SK-N-SH treated with all-trans-retinoic acid at 6 μM for 48 hours (cell line): ENCODE results near the gene AGAP1.
A peak's percentile ranks its signal among the peaks of the same experiment; 100 is the strongest.

Experiments used
- ATAC-seq: fragments of 200-7000 bp; cut with Tn5 transposase; 3 replicates; pipeline ENCODE4 v1.9.1; 2020; ENCODE audit warnings: mild to moderate bottlenecking, moderate library complexity
- BACH2 ChIP-seq: fragments of 250-450 bp; sonication (Bioruptor Pico); IDR thresholded peaks from 2 replicates; pipeline ENCODE4 v1.9.0; 2021; ENCODE audit warnings: mild to moderate bottlenecking, borderline replicate concordance
- CREB5 ChIP-seq: fragments of 250-450 bp; sonication (Bioruptor Pico); IDR thresholded peaks from 2 replicates; pipeline ENCODE4 v1.5.1; 2020; ENCODE audit warnings: low read depth, mild to moderate bottlenecking, moderate library complexity
- CSDC2 ChIP-seq: fragments of 250-450 bp; sonication (Bioruptor Pico); IDR thresholded peaks from 2 replicates; pipeline ENCODE4 v1.5.0; 2020; ENCODE audit warnings: mild to moderate bottlenecking, moderate library complexity
- CSRNP3 ChIP-seq: fragments of 250-450 bp; sonication (Bioruptor Pico); IDR thresholded peaks from 2 replicates; pipeline ENCODE4 v1.5.1; 2021; ENCODE audit warnings: mild to moderate bottlenecking, moderate library complexity
- ESRRG ChIP-seq: fragments of 250-450 bp; sonication (Bioruptor Pico); IDR thresholded peaks from 2 replicates; pipeline ENCODE4 v1.6.1; 2021; ENCODE audit warnings: mild to moderate bottlenecking
- GLIS3 ChIP-seq: fragments of 250-450 bp; sonication (Bioruptor Pico); IDR thresholded peaks from 2 replicates; pipeline ENCODE4 v1.5.0; 2020; ENCODE audit warnings: mild to moderate bottlenecking, moderate library complexity
- ISL1 ChIP-seq: fragments of 250-450 bp; sonication (Bioruptor Pico); IDR thresholded peaks from 2 replicates; pipeline ENCODE4 v2.1.2; 2022; ENCODE audit warnings: mild to moderate bottlenecking, moderate library complexity
- OSR1 ChIP-seq: fragments of 250-450 bp; sonication (Bioruptor Pico); IDR thresholded peaks from 2 replicates; pipeline ENCODE4 v1.8.0; 2022; ENCODE audit warnings: moderate library complexity, mild to moderate bottlenecking, inconsistent platforms
- PATZ1 ChIP-seq: fragments of 250-450 bp; sonication (Bioruptor Pico); IDR thresholded peaks from 2 replicates; pipeline ENCODE4 v1.8.0; 2020; ENCODE audit warnings: mild to moderate bottlenecking, moderate library complexity, borderline replicate concordance
- POU6F1 ChIP-seq: fragments of 250-450 bp; sonication (Bioruptor Pico); IDR thresholded peaks from 2 replicates; pipeline ENCODE4 v1.8.0; 2021; ENCODE audit warnings: low read depth, mild to moderate bottlenecking, moderate library complexity, borderline replicate concordance
- PPARA ChIP-seq: fragments of 250-450 bp; sonication (Bioruptor Pico); IDR thresholded peaks from 2 replicates; pipeline ENCODE4 v1.5.0; 2020; ENCODE audit warnings: mild to moderate bottlenecking, borderline replicate concordance
- RARB ChIP-seq: fragments of 250-450 bp; sonication (Bioruptor Pico); IDR thresholded peaks from 2 replicates; pipeline ENCODE4 v1.8.0; 2021; ENCODE audit warnings: mild to moderate bottlenecking, moderate library complexity
- SNAI2 ChIP-seq: fragments of 250-450 bp; sonication (Bioruptor Pico); IDR thresholded peaks from 2 replicates; pipeline ENCODE4 v1.5.0; 2020; ENCODE audit warnings: mild to moderate bottlenecking, moderate library complexity
- TCF4 ChIP-seq: fragments of 250-450 bp; sonication (Bioruptor Pico); IDR thresholded peaks from 2 replicates; pipeline ENCODE4 v1.8.0; 2021; ENCODE audit warnings: mild to moderate bottlenecking, moderate library complexity, borderline replicate concordance
- TOX ChIP-seq: fragments of 250-450 bp; sonication (Bioruptor Pico); IDR thresholded peaks from 2 replicates; pipeline ENCODE4 v1.8.0; 2021; ENCODE audit warnings: mild to moderate bottlenecking, moderate library complexity, borderline replicate concordance
- TSHZ2 ChIP-seq: fragments of 250-450 bp; sonication (Bioruptor Pico); IDR thresholded peaks from 2 replicates; pipeline ENCODE4 v1.5.0; 2020; ENCODE audit warnings: mild to moderate bottlenecking, moderate library complexity
- ZFP30 ChIP-seq: fragments of 450-650 bp; formaldehyde crosslinking; IDR thresholded peaks from 2 replicates; pipeline ENCODE4 v1.5.0; 2022; ENCODE audit warnings: mild to moderate bottlenecking, moderate library complexity
- ZNF565 ChIP-seq: fragments of 450-650 bp; formaldehyde crosslinking; conservative IDR thresholded peaks from 2 replicates; pipeline ENCODE4 v1.5.0; 2020; ENCODE audit warnings: low read depth, mild to moderate bottlenecking, moderate library complexity
- ZNF70 ChIP-seq: fragments of 450-650 bp; formaldehyde crosslinking; IDR thresholded peaks from 2 replicates; pipeline ENCODE4 v1.5.0; 2020; ENCODE audit warnings: mild to moderate bottlenecking, moderate library complexity
- ZNF8 ChIP-seq: fragments of 450-650 bp; formaldehyde crosslinking; IDR thresholded peaks from 2 replicates; pipeline ENCODE4 v1.5.0; 2020; ENCODE audit warnings: mild to moderate bottlenecking, moderate library complexity

Gene AGAP1

GRCh38 chr2:235660484-235661082 is 166.7 kb downstream of the AGAP1 start:
- TF ChIP-seq ESRRG (CRISPR knock-in tag) (peak; percentile 69; the same call in 1 of the 2 replicates), ZNF565 (CRISPR knock-in tag) (no peak), TCF4 (CRISPR knock-in tag) (peak; percentile 65; the same call in 1 of the 2 replicates), ZNF70 (0 out of 2 replicates have a peak, but pooled peaks have one; percentile 49)
- peak; percentile 14; the same call in 1 of the 3 replicates for ATAC-seq

GRCh38 chr2:235661167-235661937 is 167.5 kb downstream of the AGAP1 start:
- ATAC-seq = peak; percentile 14; the same call in 1 of the 3 replicates
- TF ChIP-seq CSDC2 (CRISPR knock-in tag) = no peak
- no peak for TF ChIP-seq BACH2 (CRISPR knock-in tag)
- no peak for TF ChIP-seq ZFP30 (CRISPR knock-in tag)
- TF ChIP-seq ZNF8 (CRISPR knock-in tag) = no peak
- no peak for TF ChIP-seq PPARA
- no peak for TF ChIP-seq ESRRG (CRISPR knock-in tag)
- no peak for TF ChIP-seq PATZ1
- no peak for TF ChIP-seq ZNF565 (CRISPR knock-in tag)
- TF ChIP-seq ISL1 (CRISPR knock-in tag) = no peak
- TF ChIP-seq TSHZ2 (CRISPR knock-in tag) = no peak
- TF ChIP-seq SNAI2 (CRISPR knock-in tag) = no peak
- no peak for TF ChIP-seq GLIS3 (CRISPR knock-in tag)
- no peak for TF ChIP-seq CSRNP3
- TF ChIP-seq TCF4 (CRISPR knock-in tag) = no peak
- TF ChIP-seq POU6F1 (CRISPR knock-in tag) = no peak
- no peak for TF ChIP-seq ZNF70
- no peak for TF ChIP-seq TOX
- TF ChIP-seq OSR1 (CRISPR knock-in tag) = no peak

GRCh38 chr2:235661952-235662351 is 168.1 kb downstream of the AGAP1 start:
- no peak for ATAC-seq
- TF ChIP-seq TSHZ2 (CRISPR knock-in tag) (no peak), SNAI2 (CRISPR knock-in tag) (no peak), RARB (CRISPR knock-in tag) (no peak), POU6F1 (CRISPR knock-in tag) (no peak), PPARA (no peak), BACH2 (CRISPR knock-in tag) (no peak), ZFP30 (CRISPR knock-in tag) (no peak), CSDC2 (CRISPR knock-in tag) (no peak), CREB5 (no peak), ZNF565 (CRISPR knock-in tag) (no peak), CSRNP3 (no peak)
